Omental fat pad (tissue), 4 donors: ENCODE measurements around the gene CLIC5. TPM values are rescaled to one million over a fixed set of nuclear protein-coding genes. Genes with fewer than 3 reads are reported as not detected.

Source experiments
- ATAC-seq: fragments of 150-250 bp; one replicate; pipeline ENCODE4 v1.9.1; 2016; ENCODE audit warnings: mild to moderate bottlenecking, moderate library complexity; ENCODE audit not compliant: low FRiP score
- DNase-seq: peaks from one replicate; pipeline ENCODE4 v3.0.0-alpha.2; 2019; ENCODE audit warnings: low spot score
- CTCF ChIP-seq, 3 donors: fragments of 450-650 bp; IDR thresholded peaks; one replicate each; pipeline ENCODE4 v1.5.1; 2016 to 2017; ENCODE audit warnings: antibody characterized with exemption in 3 of 3, mild to moderate bottlenecking in 3 of 3, moderate library complexity in 2 of 3
- total RNA-seq, 4 donors: library from RNA; depleted of rRNA; stranded (reverse); fragments of >200 nt; gene quantifications; one replicate each; pipeline ENCODE4 v1.1.0, GENCODE V29; 2016

The CLIC5 gene
- total RNA-seq, 4 donors from 2014 or later = 9.4 to 56.0 (median 21.5) TPM

DNA sequence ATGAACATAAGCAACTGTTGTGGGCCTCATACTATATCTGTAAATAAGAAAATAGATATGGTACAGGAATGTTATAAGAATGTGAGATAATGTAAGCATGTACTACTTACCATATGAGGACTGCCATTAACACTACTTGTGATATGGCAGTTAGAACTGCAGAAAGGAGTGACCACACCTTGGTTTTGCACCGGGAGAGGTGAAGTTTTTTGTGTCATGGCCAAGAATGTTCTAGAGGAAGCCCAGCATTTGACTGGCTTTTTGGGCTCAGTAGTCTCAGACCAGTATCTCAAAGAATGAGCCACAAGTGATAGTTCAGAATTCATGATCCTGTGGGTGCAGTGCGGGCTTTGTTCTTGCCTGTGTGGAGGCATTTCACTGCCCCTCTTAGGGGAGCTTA lies 123.5 kb downstream of the CLIC5 start:
- DNase-seq = no peak
- TF ChIP-seq CTCF (IDR thresholded peaks at IDR 0.05) = no peak
- no peak for ATAC-seq

DNA sequence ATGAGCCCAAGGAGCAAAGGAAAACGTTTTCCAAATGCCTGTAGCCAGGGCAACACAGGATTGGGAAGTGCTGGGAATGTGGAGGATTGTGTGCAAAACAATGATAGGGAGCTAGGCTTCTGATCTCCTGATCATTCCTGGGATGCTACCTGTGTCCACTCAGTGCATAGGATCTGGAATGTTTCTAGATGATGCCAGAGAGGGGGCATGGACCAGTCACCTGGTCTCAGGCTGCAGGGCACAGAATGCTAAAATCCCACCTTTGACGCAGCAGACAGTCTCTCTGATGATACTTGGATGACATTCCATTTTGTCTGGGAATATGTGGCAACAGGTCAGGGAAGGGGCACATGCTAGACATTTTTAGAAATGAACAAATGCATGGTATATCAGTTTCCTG lies 128.9 kb downstream of the CLIC5 start:
- ATAC-seq = no peak
- TF ChIP-seq CTCF (IDR thresholded peaks at IDR 0.05) = no peak

GRCh38 chr6:45884336-45884735 lies 131.3 kb downstream of the CLIC5 start:
- no peak for DNase-seq
- TF ChIP-seq CTCF (IDR thresholded peaks at IDR 0.05) = no peak
- ATAC-seq = no peak

More for the DNA sequence above, 128.9 kb downstream of the CLIC5 start:
- no peak for DNase-seq

DNA sequence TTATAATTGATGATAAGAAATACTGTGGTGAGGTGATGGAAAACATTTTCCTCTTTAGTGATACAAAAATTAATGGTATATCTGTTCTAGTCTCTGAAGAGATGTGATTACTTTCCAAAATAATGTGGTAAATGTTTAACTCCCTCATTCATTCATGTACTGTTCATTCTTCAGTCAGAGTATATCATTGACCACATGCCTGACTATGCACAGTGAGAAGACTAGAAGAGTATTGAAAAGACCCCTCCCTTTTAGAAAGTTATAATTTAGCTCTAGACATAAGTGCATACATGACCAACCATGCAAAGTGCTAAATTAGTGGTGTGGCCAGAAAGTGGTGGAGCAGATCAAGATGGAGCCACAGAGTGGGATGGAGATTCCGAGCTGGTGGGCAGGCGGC lies 133.0 kb downstream of the CLIC5 start:
- no peak for DNase-seq
- no peak for ATAC-seq
- no peak for TF ChIP-seq CTCF (IDR thresholded peaks at IDR 0.05)

- no peak for TF ChIP-seq CTCF (IDR thresholded peaks at IDR 0.05)
- ATAC-seq (no peak), DNase-seq (no peak)
These were observed 133.8 kb downstream of the CLIC5 start for GRCh38 chr6:45881705-45882467.

DNA sequence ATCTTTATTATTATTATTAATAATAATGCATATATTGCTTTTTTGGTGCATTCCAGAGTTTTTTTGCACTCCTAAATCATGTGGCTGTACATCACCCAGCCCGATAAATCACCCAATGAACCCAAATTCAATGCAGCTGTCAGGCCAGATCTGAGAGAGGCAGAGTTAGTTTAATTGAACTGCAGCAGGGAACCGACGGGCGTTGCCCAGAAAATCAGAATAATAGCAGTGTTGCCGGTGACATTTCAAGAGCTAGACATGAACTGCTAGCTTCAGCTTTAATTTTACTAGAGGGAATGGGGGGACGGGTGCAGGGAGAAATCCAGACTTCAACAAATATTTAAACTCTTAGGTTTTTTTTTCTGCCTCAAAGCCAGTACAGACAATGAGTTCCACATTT lies 135.0 kb downstream of the CLIC5 start:
- ATAC-seq (no peak), DNase-seq (no peak)
- no peak for TF ChIP-seq CTCF (IDR thresholded peaks at IDR 0.05)

- no peak for ATAC-seq
- no peak for DNase-seq
- no peak for TF ChIP-seq CTCF (IDR thresholded peaks at IDR 0.05)
These were observed 135.5 kb downstream of the CLIC5 start for GRCh38 chr6:45880159-45880558.
